HEK293T (cell line): ENCODE results near the gene C1orf167.

Source experiments
- CTCF ChIA-PET: fragments of 350-600 bp; formaldehyde crosslinking; extraction: SDS; loops from one replicate; lab custom pipeline; 2021; ENCODE audit warnings: antibody characterized with exemption, inconsistent platforms; lab: Yijun Ruan, JAX
- POLR2A ChIA-PET: fragments of 350-600 bp; formaldehyde crosslinking; extraction: SDS; loops from one replicate; lab custom pipeline; 2020; ENCODE audit warnings: antibody characterized with exemption, inconsistent platforms; lab: Yijun Ruan, JAX
- DNase-seq: peaks from one replicate; pipeline ENCODE4 v3.0.0; 2012; ENCODE audit warnings: mixed read lengths; ENCODE audit errors: extremely low spot score
- ARNT ChIP-seq: fragments of 450-650 bp; IDR thresholded peaks from 2 replicates; pipeline ENCODE4 v1.6.1; 2017; ENCODE audit warnings: mild to moderate bottlenecking
- BHLHE40 ChIP-seq: fragments of 450-650 bp; IDR thresholded peaks from 2 replicates; pipeline ENCODE4 v1.6.1; 2016; ENCODE audit warnings: mild to moderate bottlenecking, moderate library complexity, borderline replicate concordance
- CTBP1 ChIP-seq: fragments of 450-650 bp; IDR thresholded peaks from 2 replicates; pipeline ENCODE4 v1.6.1; 2016; ENCODE audit warnings: borderline replicate concordance
- ELF4 ChIP-seq: fragments of 450-650 bp; IDR thresholded peaks from 2 replicates; pipeline ENCODE4 v1.6.1; 2017; ENCODE audit warnings: antibody characterized with exemption
- FOXA1 ChIP-seq: fragments of 450-650 bp; IDR thresholded peaks from 2 replicates; pipeline ENCODE4 v1.6.1; 2016; ENCODE audit warnings: mild to moderate bottlenecking
- FOXK2 ChIP-seq: fragments of 450-650 bp; IDR thresholded peaks from 2 replicates; pipeline ENCODE4 v1.6.1; 2016; ENCODE audit warnings: mild to moderate bottlenecking
- FOXM1 ChIP-seq: fragments of 450-650 bp; IDR thresholded peaks from 2 replicates; pipeline ENCODE4 v1.6.1; 2017; ENCODE audit warnings: mild to moderate bottlenecking, borderline replicate concordance
- HDGF ChIP-seq: fragments of 450-650 bp; IDR thresholded peaks from 2 replicates; pipeline ENCODE4 v1.6.1; 2017; ENCODE audit warnings: antibody characterized with exemption, borderline replicate concordance
- L3MBTL2 ChIP-seq: fragments of 450-650 bp; conservative IDR thresholded peaks from 2 replicates; pipeline ENCODE4 v1.6.1; 2016; ENCODE audit warnings: mild to moderate bottlenecking
- LEF1 ChIP-seq: fragments of 450-650 bp; IDR thresholded peaks from 2 replicates; pipeline ENCODE4 v1.6.1; 2017; ENCODE audit warnings: mild to moderate bottlenecking, borderline replicate concordance
- NFRKB ChIP-seq: fragments of 450-650 bp; IDR thresholded peaks from 2 replicates; pipeline ENCODE4 v1.6.1; 2016; ENCODE audit warnings: mild to moderate bottlenecking, moderate library complexity
- SP1 ChIP-seq: fragments of 450-650 bp; IDR thresholded peaks from 2 replicates; pipeline ENCODE4 v1.6.1; 2017
- SUZ12 ChIP-seq: fragments of 450-650 bp; IDR thresholded peaks from 2 replicates; pipeline ENCODE4 v1.6.1; 2016; ENCODE audit warnings: mild to moderate bottlenecking
- TARDBP ChIP-seq: fragments of 450-650 bp; IDR thresholded peaks from 2 replicates; pipeline ENCODE4 v1.6.1; 2016
- ZNF384 ChIP-seq: fragments of 450-650 bp; IDR thresholded peaks from 2 replicates; pipeline ENCODE4 v1.6.1; 2016
- TF ChIP-seq, protein P1 (sequence below): fragments of 450-650 bp; IDR thresholded peaks from 2 replicates; pipeline ENCODE4 v1.6.1; 2016

C1orf167 gene

DNA sequence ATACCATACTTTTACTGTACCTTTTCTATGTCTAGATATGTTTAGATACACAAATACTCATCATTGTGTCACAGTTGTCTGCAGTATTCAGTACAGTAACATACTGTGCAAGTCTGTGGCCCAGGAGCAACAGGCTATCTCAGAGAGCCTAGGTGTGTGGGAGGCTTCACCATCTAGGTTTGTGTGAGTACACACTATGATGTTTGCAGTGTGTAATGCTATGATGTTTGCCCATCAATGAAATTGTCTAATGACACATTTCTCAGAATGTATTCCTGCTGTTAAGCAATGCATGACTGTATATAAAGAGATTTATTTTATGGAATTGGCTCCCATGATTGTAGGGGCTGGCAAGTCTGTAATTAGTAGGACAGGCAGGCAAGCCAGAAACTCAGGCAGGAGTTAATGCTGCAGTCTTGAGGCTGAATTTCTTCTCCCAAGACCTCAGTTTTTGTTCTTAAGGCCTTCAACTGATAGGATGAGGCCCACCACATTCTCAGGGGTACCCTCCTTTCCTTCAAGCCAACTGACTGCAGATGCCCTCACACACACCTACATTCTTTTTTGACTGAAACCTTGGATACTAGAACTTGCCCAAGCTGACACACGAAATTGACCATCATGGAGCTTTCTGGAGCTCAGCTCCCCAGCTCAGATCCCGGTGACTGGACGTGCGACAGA lies 33.7 kb upstream of the C1orf167 start:
- ChIA-PET CTCF (no interaction called here), POLR2A (no interaction called here)
- TF ChIP-seq TARDBP (no peak), CTBP1 (no peak), L3MBTL2 (no peak), SP1 (no peak), SUZ12 (no peak), ELF4 (no peak), ZNF384 (no peak), NFRKB (no peak)
- TF ChIP-seq, protein P1, sequence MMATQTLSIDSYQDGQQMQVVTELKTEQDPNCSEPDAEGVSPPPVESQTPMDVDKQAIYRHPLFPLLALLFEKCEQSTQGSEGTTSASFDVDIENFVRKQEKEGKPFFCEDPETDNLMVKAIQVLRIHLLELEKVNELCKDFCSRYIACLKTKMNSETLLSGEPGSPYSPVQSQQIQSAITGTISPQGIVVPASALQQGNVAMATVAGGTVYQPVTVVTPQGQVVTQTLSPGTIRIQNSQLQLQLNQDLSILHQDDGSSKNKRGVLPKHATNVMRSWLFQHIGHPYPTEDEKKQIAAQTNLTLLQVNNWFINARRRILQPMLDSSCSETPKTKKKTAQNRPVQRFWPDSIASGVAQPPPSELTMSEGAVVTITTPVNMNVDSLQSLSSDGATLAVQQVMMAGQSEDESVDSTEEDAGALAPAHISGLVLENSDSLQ = no peak
- no peak for DNase-seq

DNA sequence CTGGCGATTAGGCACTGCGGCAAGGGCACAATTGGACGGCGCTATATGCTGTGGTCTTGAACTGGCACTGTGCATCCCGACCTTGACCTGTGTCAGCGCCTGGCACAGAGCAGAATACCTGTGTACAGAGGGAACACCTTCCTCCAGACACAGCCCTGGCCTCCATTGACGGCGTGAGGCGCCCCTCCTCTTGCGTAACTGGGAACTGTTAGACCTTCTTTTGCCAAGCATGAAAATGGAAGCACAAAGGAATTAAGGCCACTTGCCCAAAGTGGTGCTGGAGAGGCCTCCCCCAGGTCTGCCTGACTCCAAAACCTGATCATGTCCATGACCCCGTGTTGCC lies 32.9 kb upstream of the C1orf167 start:
- TF ChIP-seq ARNT = no peak
- no peak for DNase-seq
- POLR2A ChIA-PET = no interaction called here
- CTCF ChIA-PET = no interaction called here

DNA sequence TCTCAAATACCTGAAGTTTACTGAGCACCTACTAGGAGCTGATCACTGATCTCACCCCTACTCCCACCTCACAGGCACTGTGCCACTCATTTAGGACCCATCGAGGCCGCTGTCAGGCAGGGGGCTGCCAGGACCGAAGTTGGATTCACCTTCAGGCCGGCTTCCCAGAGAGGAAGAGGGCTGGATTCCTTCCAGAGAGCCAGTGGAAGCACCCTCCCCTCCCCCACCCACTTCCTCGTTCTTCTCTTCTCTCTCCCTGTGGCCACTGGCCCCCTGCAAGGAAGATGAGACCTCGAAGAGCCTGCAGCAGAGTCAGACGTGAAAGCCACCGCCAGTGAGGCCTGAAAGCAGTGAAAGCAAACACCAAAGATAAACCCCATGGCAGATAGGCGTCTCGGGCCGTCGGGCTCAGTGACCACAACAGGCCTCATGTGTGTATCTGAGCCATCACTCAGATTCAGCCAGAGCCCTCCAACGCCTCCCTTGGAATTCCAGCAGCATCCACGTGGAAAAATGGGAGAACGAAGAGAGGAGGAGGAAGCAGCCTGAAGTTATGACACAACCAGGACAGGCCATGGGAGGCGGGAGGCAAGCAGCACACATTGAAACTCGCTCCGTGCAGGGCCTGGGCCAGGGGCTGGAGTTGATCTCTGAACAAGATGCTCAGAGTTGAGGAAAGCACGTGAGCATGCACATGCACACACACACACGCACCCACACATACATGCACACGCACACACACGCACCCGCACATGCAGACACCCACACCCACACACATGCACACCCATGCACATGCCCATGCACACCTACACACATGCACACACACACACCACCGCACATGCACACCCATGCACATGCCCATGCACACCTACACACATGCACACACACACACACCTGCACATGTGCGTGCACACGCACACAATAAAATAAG lies 32.2 kb upstream of the C1orf167 start:
- TF ChIP-seq FOXA1 = no peak
- no peak for TF ChIP-seq FOXM1
- no peak for TF ChIP-seq ELF4
- no peak for TF ChIP-seq SP1
- no peak for TF ChIP-seq LEF1
- no peak for TF ChIP-seq FOXK2
- TF ChIP-seq CTBP1 = no peak
- no peak for TF ChIP-seq BHLHE40
- TF ChIP-seq HDGF = no peak
- no peak for TF ChIP-seq ZNF384
- CTCF ChIA-PET = no interaction called here
- POLR2A ChIA-PET = no interaction called here
- DNase-seq = no peak

DNA sequence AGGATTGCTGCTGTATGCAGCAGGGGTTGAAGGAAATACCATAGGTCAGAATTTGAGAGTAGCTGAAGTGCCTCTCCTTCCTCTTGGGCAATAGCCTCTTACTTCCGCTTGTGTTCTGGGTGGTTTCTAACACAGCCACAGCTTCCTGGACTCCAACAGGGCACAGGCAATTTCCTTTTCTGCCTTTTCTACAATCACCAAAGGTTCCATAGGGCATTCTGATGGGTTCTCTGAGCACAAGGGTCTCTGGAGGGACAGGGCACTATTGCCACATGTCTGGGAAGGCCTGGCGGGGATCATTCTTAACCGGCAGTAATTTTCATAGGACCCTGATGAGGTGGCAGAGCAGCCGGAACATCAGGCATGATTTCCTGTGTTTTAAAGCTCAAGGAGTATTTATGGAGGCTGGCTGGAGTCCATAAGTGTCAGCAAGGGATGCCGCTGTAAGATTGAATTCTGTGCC lies 31.5 kb upstream of the C1orf167 start:
- POLR2A ChIA-PET = no interaction called here
- DNase-seq = no peak
- TF ChIP-seq, protein P1 = no peak
- no peak for TF ChIP-seq SP1
- no peak for TF ChIP-seq L3MBTL2
- TF ChIP-seq FOXM1 = no peak
- TF ChIP-seq FOXA1 = no peak
- TF ChIP-seq ARNT = no peak
- TF ChIP-seq LEF1 = no peak
- no peak for TF ChIP-seq TARDBP
- CTCF ChIA-PET = no interaction called here

DNA sequence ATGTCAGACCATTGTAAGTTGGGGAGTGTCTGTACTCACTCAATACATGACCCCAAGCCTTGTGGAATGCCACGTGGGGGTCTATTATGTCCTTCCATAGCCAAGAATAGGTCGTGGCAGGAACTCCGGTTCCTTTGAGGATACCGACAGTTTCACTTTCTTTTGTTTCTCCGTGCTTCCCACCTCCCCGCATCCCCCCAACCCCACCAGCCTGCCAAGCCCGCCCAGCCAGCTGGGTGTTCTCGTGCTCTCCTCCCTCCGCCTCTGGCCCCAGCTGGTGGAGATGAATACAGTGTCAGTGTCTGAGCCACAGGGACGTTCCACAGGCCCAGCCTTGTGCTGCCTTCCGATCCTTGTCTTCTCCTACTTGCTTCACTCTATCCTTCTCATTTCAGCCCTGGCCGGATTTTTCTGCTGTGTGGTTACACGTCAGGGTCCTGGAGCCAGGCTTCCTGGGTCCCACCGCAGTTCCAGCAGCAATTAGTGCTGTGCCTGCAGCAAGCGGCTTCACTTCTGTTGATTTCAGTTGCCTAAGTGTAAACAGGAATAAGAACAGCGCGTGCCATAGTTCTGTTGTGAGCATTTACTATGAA lies 30.2 kb upstream of the C1orf167 start:
- no peak for DNase-seq
- ChIA-PET CTCF (no interaction called here), POLR2A (no interaction called here)
- TF ChIP-seq SP1 (no peak), TARDBP (no peak), BHLHE40 (no peak), FOXK2 (no peak), LEF1 (no peak), NFRKB (no peak), FOXM1 (no peak)
- TF ChIP-seq, protein P1 = no peak

DNA sequence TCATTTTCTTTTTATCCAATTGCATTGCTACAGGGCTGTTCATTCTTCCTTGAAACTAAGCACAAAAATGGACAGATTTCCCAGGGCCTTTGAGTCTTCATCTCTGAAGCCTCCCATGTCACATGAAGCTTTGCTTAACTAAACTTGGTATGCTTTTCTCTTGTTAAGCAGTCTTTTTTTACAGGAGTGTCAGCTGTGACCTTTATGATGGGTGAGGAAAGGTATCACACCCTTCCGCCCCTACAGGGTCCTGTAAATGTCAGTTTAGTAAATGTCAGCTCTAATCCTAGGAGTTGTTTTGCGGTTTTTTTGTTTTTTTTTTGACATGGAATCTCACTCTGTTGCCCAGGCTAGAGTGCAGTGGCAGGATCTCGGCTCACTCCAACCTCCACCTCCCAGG lies 28.7 kb upstream of the C1orf167 start:
- TF ChIP-seq FOXK2 = no peak
- ChIA-PET CTCF (no interaction called here), POLR2A (no interaction called here)
- DNase-seq = no peak

DNA sequence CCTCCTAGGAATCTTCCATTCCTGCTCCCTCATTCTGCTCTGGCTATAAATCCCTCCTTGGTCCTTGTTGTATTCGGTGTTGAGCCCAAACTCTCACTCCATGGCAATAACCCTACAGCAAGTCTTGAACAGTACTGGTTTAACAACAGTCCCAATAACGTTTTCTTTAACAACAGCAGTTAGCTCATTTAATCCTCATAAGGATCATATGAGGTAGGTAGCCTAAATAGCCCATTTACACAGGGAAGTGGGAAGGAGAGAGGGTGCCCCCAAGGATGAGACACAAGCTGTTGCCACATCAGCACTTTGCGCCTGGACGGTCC lies 26.5 kb upstream of the C1orf167 start:
- CTCF ChIA-PET = no interaction called here
- no peak for TF ChIP-seq BHLHE40
- no peak for TF ChIP-seq ELF4
- TF ChIP-seq, protein P1 = no peak
- no peak for TF ChIP-seq HDGF
- no peak for TF ChIP-seq ZNF384
- TF ChIP-seq SUZ12 = no peak
- no peak for TF ChIP-seq LEF1
- no peak for TF ChIP-seq L3MBTL2
- no peak for TF ChIP-seq CTBP1
- TF ChIP-seq SP1 = no peak
- no peak for TF ChIP-seq TARDBP
- no peak for DNase-seq
- POLR2A ChIA-PET = interaction anchor here (1.3 kb wide), 2 partner anchors 10 to 54 kb away, joined by 3 read pairs; no protein-coding TSS in a partner anchor
